Ovary (tissue), 9 donors: Measurements from ENCODE around the gene KRT4. TPM values are rescaled to one million over a fixed set of nuclear protein-coding genes. Genes with fewer than 3 reads are reported as not detected.

Experiments
- DNase-seq, 5 donors: peaks; one replicate each; pipeline ENCODE4 v3.0.0-alpha.2; 2019 to 2020
- H3K27ac ChIP-seq, 2 donors: fragments of 200-600 bp; one replicate each; pipeline versions ENCODE4 v1.5.1 to v1.8.0; 2019 to 2022
- H3K27me3 ChIP-seq: fragments of 200-600 bp; one replicate; pipeline ENCODE4 v1.8.0; 2022
- H3K36me3 ChIP-seq: fragments of 200-600 bp; sonication (generic); one replicate; pipeline ENCODE4 v1.5.1; 2019
- H3K4me1 ChIP-seq: one replicate; pipeline ENCODE4 v1.8.1; 2013; ENCODE audit warnings: mild to moderate bottlenecking, moderate library complexity; ENCODE audit not compliant: insufficient read depth
- H3K4me3 ChIP-seq: fragments of 200-600 bp; sonication (generic); one replicate; pipeline ENCODE4 v1.5.1; 2017
- H3K9me3 ChIP-seq, 2 donors: fragments of 200-600 bp in 1 of 2; sonication (generic) in 1 of 2; one replicate each; pipeline versions ENCODE4 v1.5.1 to v1.8.1; 2013 to 2019; ENCODE audit warnings: mild to moderate bottlenecking in 1 of 2, moderate library complexity in 1 of 2
- EP300 ChIP-seq: sonication (generic); formaldehyde crosslinking; IDR thresholded peaks from one replicate; pipeline ENCODE4 v1.6.1; 2017; ENCODE audit warnings: antibody characterized with exemption
- POLR2A ChIP-seq: fragments of 450-650 bp; IDR thresholded peaks from one replicate; pipeline ENCODE4 v1.6.1; 2017; ENCODE audit warnings: antibody characterized with exemption, mild to moderate bottlenecking, moderate library complexity
- WGBS, 3 donors: extraction: QIAGEN DNeasy Blood & Tissue Kit in 1 of 3; methylation state at CpG; one replicate each; pipeline versions ENCODE4 v1.1.5 to v1.1.7; 2013 to 2017; 5-methylcytosine and 5-hydroxymethylcytosine counted together
- intact Hi-C, 4 donors: fragments of 100-400 bp; cut with DNase I; formaldehyde crosslinking; loops; one replicate each; pipeline versions ENCODE4 v1.11.0 to v1.15.1; 2022 to 2023
- polyA plus RNA-seq, 2 donors: library from polyadenylated mRNA; stranded (reverse); fragments of 200-250 nt in 1 of 2; fragments of 350-450 nt in 1 of 2; fragmentation: Illumina TruSeq in 1 of 2; extraction: RNeasy Lipid Tissue Mini Kit (QIAGEN cat#74804) in 1 of 2; gene quantifications; one replicate each; pipeline ENCODE4 v1.2.3, GENCODE V29; 2013 to 2014
- total RNA-seq, 7 donors: library from RNA; depleted of rRNA in 2 of 7; stranded (reverse); fragments of >200 nt in 2 of 7; fragmentation: NEBNext Ultra II Directional in 3 of 7; extraction: Animal tissue kit (Norgen Biotek cat#: 25700) in 3 of 7; gene quantifications; one replicate each; pipeline versions ENCODE4 v1.1.0 to v1.2.4, GENCODE V29; 2016 to 2023
- TF ChIP-seq, protein P1 (sequence below), 3 donors: fragments of 450-650 bp in 2 of 3; fragments of 200-600 bp in 1 of 3; IDR thresholded peaks; one replicate each; pipeline versions ENCODE4 v1.5.1 to v1.8.0; 2016 to 2022; ENCODE audit warnings: antibody characterized with exemption in 3 of 3, mild to moderate bottlenecking in 1 of 3
- donor health status: DM: no; HTN: no; CAD: no; lungs with moderate emphysema.
- donor health status: DM: no; HTN: no; CAD: no.
- donor health status: Bipolar disorder and iron deficiency.
- donor health status: DM: yes; HTN: yes; CAD: no.
- donor health status: DM: no; HTN: no; CAD: no.
- donor health status: DM: yes; HTN: yes; CAD: no.

Gene KRT4
- total and polyA plus RNA-seq, 9 donors: 0.17 to 0.34 TPM; not detected in 7

DNA sequence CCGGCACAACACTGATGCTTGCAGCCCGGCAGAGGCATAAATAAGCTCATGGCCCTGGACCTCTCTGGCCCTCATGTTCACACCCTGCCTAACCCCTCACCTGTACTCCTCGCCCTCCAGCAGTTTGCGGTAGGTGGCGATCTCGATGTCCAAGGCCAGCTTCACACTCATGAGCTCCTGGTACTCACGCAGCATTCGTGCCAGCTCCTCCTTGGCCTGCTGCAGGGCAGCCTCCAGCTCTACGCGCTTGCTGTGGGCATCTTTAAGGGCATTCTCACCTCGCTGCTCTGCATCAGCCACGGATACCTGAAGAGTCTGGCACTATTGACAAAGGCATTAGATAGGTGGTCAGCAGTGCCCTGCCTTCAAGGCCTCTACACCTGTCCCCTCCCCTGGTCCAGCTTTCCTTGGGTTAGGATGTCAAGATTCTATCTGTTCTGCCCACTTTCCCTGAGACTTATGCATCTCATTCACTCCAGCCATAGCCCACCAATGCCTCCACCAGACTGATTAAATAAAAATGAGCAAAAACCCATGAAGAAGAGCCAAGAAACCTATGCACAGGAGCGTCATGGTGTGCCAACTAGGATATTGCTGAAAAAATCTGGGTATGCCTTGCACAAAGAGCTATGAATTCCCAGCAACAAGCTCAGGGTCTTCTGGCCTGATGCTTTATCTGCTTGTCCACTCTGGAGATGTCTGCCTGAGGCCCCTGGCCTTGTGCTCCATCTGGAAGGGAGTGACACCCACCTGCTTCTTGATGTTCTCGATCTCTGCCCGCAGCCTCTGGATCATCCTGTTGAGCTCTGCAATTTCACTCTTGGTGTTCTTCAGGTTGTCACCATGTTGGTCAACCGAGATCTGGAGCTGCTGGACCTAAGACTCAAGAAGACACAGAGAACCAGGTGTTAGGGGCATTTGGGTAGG is 6.1 kb downstream of the KRT4 start:
- TF ChIP-seq POLR2A (no peak), EP300 (no peak)
- TF ChIP-seq, protein P1, sequence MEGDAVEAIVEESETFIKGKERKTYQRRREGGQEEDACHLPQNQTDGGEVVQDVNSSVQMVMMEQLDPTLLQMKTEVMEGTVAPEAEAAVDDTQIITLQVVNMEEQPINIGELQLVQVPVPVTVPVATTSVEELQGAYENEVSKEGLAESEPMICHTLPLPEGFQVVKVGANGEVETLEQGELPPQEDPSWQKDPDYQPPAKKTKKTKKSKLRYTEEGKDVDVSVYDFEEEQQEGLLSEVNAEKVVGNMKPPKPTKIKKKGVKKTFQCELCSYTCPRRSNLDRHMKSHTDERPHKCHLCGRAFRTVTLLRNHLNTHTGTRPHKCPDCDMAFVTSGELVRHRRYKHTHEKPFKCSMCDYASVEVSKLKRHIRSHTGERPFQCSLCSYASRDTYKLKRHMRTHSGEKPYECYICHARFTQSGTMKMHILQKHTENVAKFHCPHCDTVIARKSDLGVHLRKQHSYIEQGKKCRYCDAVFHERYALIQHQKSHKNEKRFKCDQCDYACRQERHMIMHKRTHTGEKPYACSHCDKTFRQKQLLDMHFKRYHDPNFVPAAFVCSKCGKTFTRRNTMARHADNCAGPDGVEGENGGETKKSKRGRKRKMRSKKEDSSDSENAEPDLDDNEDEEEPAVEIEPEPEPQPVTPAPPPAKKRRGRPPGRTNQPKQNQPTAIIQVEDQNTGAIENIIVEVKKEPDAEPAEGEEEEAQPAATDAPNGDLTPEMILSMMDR (IDR thresholded peaks at IDR 0.05): no peak
- no peak overlapping the region for H3K4me3 ChIP-seq
- WGBS, 3 donors: 79 to 88% (median 81%) methylated on average over 16 of the region's 16 CpGs
- H3K9me3 ChIP-seq: no peaks in the 10 kb centered on the region
- DNase-seq: no peak
- no peaks in the 10 kb centered on the region for H3K36me3 ChIP-seq
- intact Hi-C loops: no loop called here
- H3K4me1 ChIP-seq: no peaks in the 10 kb centered on the region
- no peaks in the 10 kb centered on the region for H3K27me3 ChIP-seq
- H3K27ac ChIP-seq: no peak overlapping the region

DNA sequence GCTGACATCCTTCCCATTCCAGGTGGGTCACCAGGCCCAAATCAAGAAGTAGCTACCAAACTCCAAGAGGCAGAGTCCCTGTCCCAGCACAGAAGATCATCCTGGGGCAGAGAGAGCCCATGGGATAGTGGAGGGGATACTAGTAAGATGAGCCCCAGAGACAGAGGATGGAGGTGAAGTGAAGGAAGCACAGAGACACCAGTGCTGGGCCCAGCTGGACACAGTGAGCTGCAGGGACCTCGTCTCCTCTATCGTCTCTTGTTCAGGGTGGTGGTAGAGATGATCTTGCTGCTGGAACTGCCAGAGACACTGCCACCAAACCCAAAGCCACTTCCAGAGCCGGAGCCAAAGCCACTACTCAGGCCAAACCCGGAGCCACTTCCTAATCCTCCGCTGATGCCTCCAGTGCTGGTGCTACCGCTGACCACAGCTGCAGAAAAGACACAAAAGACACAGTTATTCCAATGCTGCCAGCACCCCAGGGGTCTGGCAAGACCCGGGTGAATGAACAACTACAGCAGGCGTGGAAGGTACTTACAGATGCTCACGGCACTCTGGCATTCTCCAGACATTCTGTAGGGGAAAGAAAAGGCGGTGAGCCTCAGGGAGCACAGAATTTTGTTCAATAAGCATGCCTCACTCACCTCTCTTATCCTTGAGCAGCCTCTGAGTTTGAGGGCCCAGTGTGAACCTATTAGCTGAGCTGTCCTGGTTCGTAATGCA is 6.9 kb downstream of the KRT4 start:
- WGBS, 3 donors: 86 to 88% (median 87%) methylated on average over 11 of the region's 11 CpGs
- no peak for TF ChIP-seq POLR2A
- TF ChIP-seq, protein P1 (IDR thresholded peaks at IDR 0.05): no peak
- TF ChIP-seq EP300: no peak
- Histone ChIP-seq H3K4me3 (no peak overlapping the region), H3K36me3 (no peaks in the 10 kb centered on the region), H3K4me1 (no peaks in the 10 kb centered on the region), H3K9me3 (no peaks in the 10 kb centered on the region), H3K27ac (no peak overlapping the region), H3K27me3 (no peaks in the 10 kb centered on the region)
- DNase-seq: no peak
- intact Hi-C loops: no loop called here

DNA sequence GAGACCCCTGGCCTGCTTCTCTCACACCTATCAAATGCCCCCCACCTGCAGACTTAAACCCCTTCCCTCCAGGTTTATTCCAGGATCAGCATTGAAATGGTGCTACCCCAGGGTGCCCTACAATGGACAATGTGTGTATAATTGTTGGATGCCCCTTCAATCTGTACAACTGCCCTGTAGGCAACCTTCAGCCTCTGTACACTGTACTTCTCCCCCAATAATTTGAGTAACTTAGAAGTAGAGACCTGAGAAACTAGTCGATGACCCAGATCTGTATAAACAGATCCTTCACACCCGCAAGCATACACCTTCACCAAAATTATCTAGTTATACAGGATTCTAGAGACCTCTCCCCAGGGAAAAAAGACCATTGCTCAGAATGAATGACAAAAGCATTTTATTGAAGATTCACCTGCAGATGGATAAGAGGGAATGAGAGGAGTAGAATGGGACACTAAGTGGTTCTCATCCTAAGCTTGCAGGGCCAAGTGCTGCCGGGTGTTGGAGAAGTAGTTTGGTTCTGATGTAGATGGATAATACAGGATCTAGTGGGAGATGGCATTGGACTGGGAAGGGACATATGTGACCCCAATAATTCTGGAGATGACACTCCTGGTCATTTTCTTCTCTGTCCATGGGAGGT is 7.6 kb downstream of the KRT4 start:
- DNase-seq: no peak
- TF ChIP-seq, protein P1 (IDR thresholded peaks at IDR 0.05): no peak
- TF ChIP-seq POLR2A: no peak
- no peak for TF ChIP-seq EP300
- H3K4me1 ChIP-seq: no peaks in the 10 kb centered on the region
- WGBS, 3 donors: 90 to 99% (median 92%) methylated on average over 3 of the region's 3 CpGs
- intact Hi-C loops: no loop called here
- no peak overlapping the region for H3K4me3 ChIP-seq
- H3K9me3 ChIP-seq: no peaks in the 10 kb centered on the region
- H3K36me3 ChIP-seq: no peaks in the 10 kb centered on the region
- H3K27me3 ChIP-seq: no peaks in the 10 kb centered on the region
- H3K27ac ChIP-seq: no peak overlapping the region

- intact Hi-C loops: no loop called here
- DNase-seq: no peak
- H3K9me3 ChIP-seq: no peaks in the 10 kb centered on the region
- WGBS, 3 donors: 48 to 62% (median 55%) methylated on average over 3 of the region's 3 CpGs
- no peaks in the 10 kb centered on the region for H3K4me1 ChIP-seq
- H3K36me3 ChIP-seq: no peaks in the 10 kb centered on the region
- H3K4me3 ChIP-seq: no peak overlapping the region
- no peak overlapping the region for H3K27ac ChIP-seq
- H3K27me3 ChIP-seq: no peaks in the 10 kb centered on the region
- TF ChIP-seq, protein P1 (IDR thresholded peaks at IDR 0.05): no peak
- TF ChIP-seq EP300: no peak
- no peak for TF ChIP-seq POLR2A
Measured at GRCh38 chr12:52805739-52806138, 8.2 kb downstream of the KRT4 start.
